Measurements from ENCODE around the gene AVL9.
"Not testable (repeated sequence)": the region's sequence is repeated elsewhere in the genome, so short reads cannot be mapped to it uniquely, and the experiment has no call there.

The AVL9 gene

GRCh38 chr7:32495298-32496051 is at the start of gene AVL9:
AVL9 (plus strand) TSS chr7:32495489; CDS start chr7:32495710, 221 bp downstream.
- H3K27ac ChIP-seq (ENCODE audit: low read depth, low read length) = peak within 1 kb of the TSS; percentile 98
- H3K4me1 ChIP-seq (ENCODE audit: control insufficient read depth in 1 of 2, insufficient read depth in 2 of 2, low read length in 2 of 2) = peaks cover 8 to 14% of the 10 kb centered on the region in 2 donors
- no peaks in the 10 kb centered on the region for H3K36me3 ChIP-seq (ENCODE audit: control insufficient read depth in 1 of 2, insufficient read depth in 2 of 2, low read length in 2 of 2)
- H3K4me3 ChIP-seq (ENCODE audit: low read depth in 1 of 2, low read length in 2 of 2) = peak within 1 kb of the TSS; percentile 85 to 92
- H3K9me3 ChIP-seq (ENCODE audit: control insufficient read depth in 1 of 2, low read length in 2 of 2) = no peaks in the 10 kb centered on the region
- H3K9ac ChIP-seq (ENCODE audit: low read depth in 1 of 2, low read length in 2 of 2) = peak within 1 kb of the TSS; percentile 94
- H3K27me3 ChIP-seq (ENCODE audit: control insufficient read depth in 1 of 2, insufficient read depth in 2 of 2, low read length in 2 of 2) = no peaks in the 10 kb centered on the region

DNA sequence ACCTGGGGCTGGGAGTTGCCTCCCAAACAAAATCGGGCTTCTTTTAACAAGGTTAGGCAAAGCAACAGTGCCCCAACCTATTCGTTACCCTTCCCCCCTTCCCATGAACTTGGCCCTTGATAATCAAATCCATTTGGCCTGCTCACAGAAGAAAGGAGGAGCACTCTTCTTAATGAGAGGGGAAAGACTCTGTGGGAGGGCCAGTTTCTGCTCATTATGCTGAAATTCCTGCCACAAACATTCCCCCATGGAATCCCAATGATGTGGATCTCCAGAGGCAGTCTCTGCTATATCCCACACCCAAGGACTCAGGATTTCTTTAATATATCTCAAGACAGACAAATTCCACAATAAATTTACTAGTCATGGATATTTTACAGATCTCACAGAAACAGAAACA is 48.1 kb upstream of the AVL9 start:
- no peaks in the 10 kb centered on the region for H3K9me3 ChIP-seq (ENCODE audit: control insufficient read depth in 1 of 2, low read length in 2 of 2)
- no peak overlapping the region for H3K4me3 ChIP-seq (ENCODE audit: low read depth in 1 of 2, low read length in 2 of 2)
- no peaks in the 10 kb centered on the region for H3K4me1 ChIP-seq (ENCODE audit: control insufficient read depth in 1 of 2, insufficient read depth in 2 of 2, low read length in 2 of 2)
- H3K27ac ChIP-seq (ENCODE audit: low read depth, low read length) = no peak overlapping the region
- H3K9ac ChIP-seq (ENCODE audit: low read depth in 1 of 2, low read length in 2 of 2) = no peak overlapping the region
- no peaks in the 10 kb centered on the region for H3K36me3 ChIP-seq (ENCODE audit: control insufficient read depth in 1 of 2, insufficient read depth in 2 of 2, low read length in 2 of 2)
- no peaks in the 10 kb centered on the region for H3K27me3 ChIP-seq (ENCODE audit: control insufficient read depth in 1 of 2, insufficient read depth in 2 of 2, low read length in 2 of 2)

DNA sequence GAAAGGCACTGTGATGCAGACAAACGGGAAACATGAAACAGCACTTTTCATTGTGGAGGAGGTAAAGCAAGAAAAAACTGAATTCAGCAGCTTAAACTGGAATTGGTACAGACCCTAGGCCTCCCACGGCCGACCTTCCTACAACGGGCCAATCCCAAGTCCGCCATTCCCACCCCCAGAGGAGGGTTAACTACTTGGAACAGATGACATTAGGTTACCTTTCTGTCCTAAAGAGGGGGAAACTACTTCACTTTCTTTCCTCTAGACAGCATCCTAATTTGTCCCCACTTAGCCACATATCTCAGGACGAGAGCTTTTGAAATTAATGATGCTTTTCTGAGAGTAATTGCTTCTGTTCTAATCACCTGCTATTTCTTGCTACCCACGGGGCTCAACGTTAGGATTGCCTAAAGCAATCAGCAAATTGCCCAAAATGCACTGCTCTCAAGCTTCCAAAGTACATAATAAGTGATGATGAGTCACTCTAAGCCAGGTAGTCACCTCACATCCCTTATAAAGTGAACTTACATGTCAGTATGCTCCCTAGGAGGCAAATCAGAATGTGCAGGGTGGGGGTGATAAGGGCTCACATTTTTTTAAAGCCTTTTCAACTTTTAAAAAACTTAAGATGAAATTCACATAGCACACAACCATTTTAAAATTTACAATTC is 41.8 kb upstream of the AVL9 start:
- Histone ChIP-seq H3K4me1 (ENCODE audit: control insufficient read depth in 1 of 2, insufficient read depth in 2 of 2, low read length in 2 of 2) (no peaks in the 10 kb centered on the region), H3K9ac (ENCODE audit: low read depth in 1 of 2, low read length in 2 of 2) (no peak overlapping the region), H3K27me3 (ENCODE audit: control insufficient read depth in 1 of 2, insufficient read depth in 2 of 2, low read length in 2 of 2) (no peaks in the 10 kb centered on the region), H3K4me3 (ENCODE audit: low read depth in 1 of 2, low read length in 2 of 2) (no peak overlapping the region), H3K36me3 (ENCODE audit: control insufficient read depth in 1 of 2, insufficient read depth in 2 of 2, low read length in 2 of 2) (no peaks in the 10 kb centered on the region), H3K9me3 (ENCODE audit: control insufficient read depth in 1 of 2, low read length in 2 of 2) (no peaks in the 10 kb centered on the region), H3K27ac (ENCODE audit: low read depth, low read length) (no peak overlapping the region)

DNA sequence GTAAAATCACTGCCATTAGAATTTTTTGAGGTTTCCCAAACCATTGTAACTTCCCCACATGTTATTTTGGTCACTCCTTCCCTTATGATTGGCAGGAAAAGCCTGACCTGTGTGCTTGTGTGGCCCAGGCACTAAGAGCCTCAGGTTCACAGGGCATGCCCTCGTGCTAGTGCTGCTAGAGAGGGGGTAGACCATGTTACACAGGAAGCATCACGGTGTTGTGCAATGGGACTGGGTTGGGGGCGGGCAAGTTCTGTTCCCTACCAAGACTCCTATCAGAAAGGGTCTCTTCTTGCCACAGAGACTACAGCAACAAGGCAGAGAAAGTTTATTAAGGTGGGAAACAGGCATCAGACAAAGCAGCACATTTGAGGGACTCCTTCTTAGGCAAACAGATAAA is 37.3 kb upstream of the AVL9 start:
- Histone ChIP-seq H3K4me1 (ENCODE audit: control insufficient read depth in 1 of 2, insufficient read depth in 2 of 2, low read length in 2 of 2) (peaks cover 0 to 5% of the 10 kb centered on the region in 2 donors), H3K9me3 (ENCODE audit: control insufficient read depth in 1 of 2, low read length in 2 of 2) (no peaks in the 10 kb centered on the region)

GRCh38 chr7:32459788-32460187 is 35.5 kb upstream of the AVL9 start:
- Histone ChIP-seq H3K36me3 (ENCODE audit: control insufficient read depth in 1 of 2, insufficient read depth in 2 of 2, low read length in 2 of 2) (no peaks in the 10 kb centered on the region), H3K9ac (ENCODE audit: low read depth in 1 of 2, low read length in 2 of 2) (no peak overlapping the region), H3K27me3 (ENCODE audit: control insufficient read depth in 1 of 2, insufficient read depth in 2 of 2, low read length in 2 of 2) (no peaks in the 10 kb centered on the region), H3K27ac (ENCODE audit: low read depth, low read length) (no peak overlapping the region), H3K9me3 (ENCODE audit: control insufficient read depth in 1 of 2, low read length in 2 of 2) (no peaks in the 10 kb centered on the region), H3K4me1 (ENCODE audit: control insufficient read depth in 1 of 2, insufficient read depth in 2 of 2, low read length in 2 of 2) (peaks cover 0 to 5% of the 10 kb centered on the region in 2 donors), H3K4me3 (ENCODE audit: low read depth in 1 of 2, low read length in 2 of 2) (no peak overlapping the region)

More for the DNA sequence above, 37.3 kb upstream of the AVL9 start:
- Histone ChIP-seq H3K36me3 (ENCODE audit: control insufficient read depth in 1 of 2, insufficient read depth in 2 of 2, low read length in 2 of 2) (no peaks in the 10 kb centered on the region), H3K27me3 (ENCODE audit: control insufficient read depth in 1 of 2, insufficient read depth in 2 of 2, low read length in 2 of 2) (no peaks in the 10 kb centered on the region), H3K9ac (ENCODE audit: low read depth in 1 of 2, low read length in 2 of 2) (no peak overlapping the region), H3K27ac (ENCODE audit: low read depth, low read length) (no peak overlapping the region), H3K4me3 (ENCODE audit: low read depth in 1 of 2, low read length in 2 of 2) (no peak overlapping the region)

- Histone ChIP-seq H3K27me3 (ENCODE audit: control insufficient read depth in 1 of 2, insufficient read depth in 2 of 2, low read length in 2 of 2) (no peaks in the 10 kb centered on the region), H3K27ac (ENCODE audit: low read depth, low read length) (no peak overlapping the region), H3K9ac (ENCODE audit: low read depth in 1 of 2, low read length in 2 of 2) (no peak overlapping the region), H3K9me3 (ENCODE audit: control insufficient read depth in 1 of 2, low read length in 2 of 2) (no peaks in the 10 kb centered on the region), H3K4me1 (ENCODE audit: control insufficient read depth in 1 of 2, insufficient read depth in 2 of 2, low read length in 2 of 2) (peaks cover 0 to 5% of the 10 kb centered on the region in 2 donors), H3K36me3 (ENCODE audit: control insufficient read depth in 1 of 2, insufficient read depth in 2 of 2, low read length in 2 of 2) (no peaks in the 10 kb centered on the region), H3K4me3 (ENCODE audit: low read depth in 1 of 2, low read length in 2 of 2) (no peak overlapping the region)
These were observed 33.8 kb upstream of the AVL9 start for GRCh38 chr7:32461484-32461883.

DNA sequence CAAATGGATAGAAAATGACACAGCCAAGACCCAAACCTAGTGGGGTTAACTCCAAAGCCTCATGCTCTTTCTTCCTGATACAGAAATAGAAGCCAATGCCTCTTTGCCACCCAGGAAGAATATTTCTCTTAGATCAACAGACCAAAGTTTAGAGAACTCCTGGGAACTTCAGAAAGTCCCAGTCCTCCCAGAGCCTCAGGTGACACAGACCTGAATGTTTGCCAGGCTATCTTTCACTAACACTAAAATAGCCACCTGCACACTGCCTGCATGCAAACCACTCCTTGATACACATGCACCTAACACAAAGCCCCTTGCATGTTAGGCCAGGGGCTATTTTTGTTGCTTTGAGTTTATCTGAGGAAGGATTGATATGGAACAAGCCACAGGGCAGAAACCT is 32.8 kb upstream of the AVL9 start:
- no peaks in the 10 kb centered on the region for H3K27me3 ChIP-seq (ENCODE audit: control insufficient read depth in 1 of 2, insufficient read depth in 2 of 2, low read length in 2 of 2)
- H3K4me3 ChIP-seq (ENCODE audit: low read depth in 1 of 2, low read length in 2 of 2) = no peak overlapping the region
- no peak overlapping the region for H3K9ac ChIP-seq (ENCODE audit: low read depth in 1 of 2, low read length in 2 of 2)
- H3K4me1 ChIP-seq (ENCODE audit: control insufficient read depth in 1 of 2, insufficient read depth in 2 of 2, low read length in 2 of 2) = peaks cover 0 to 5% of the 10 kb centered on the region in 2 donors
- H3K27ac ChIP-seq (ENCODE audit: low read depth, low read length) = no peak overlapping the region
- no peaks in the 10 kb centered on the region for H3K36me3 ChIP-seq (ENCODE audit: control insufficient read depth in 1 of 2, insufficient read depth in 2 of 2, low read length in 2 of 2)
- no peaks in the 10 kb centered on the region for H3K9me3 ChIP-seq (ENCODE audit: control insufficient read depth in 1 of 2, low read length in 2 of 2)

DNA sequence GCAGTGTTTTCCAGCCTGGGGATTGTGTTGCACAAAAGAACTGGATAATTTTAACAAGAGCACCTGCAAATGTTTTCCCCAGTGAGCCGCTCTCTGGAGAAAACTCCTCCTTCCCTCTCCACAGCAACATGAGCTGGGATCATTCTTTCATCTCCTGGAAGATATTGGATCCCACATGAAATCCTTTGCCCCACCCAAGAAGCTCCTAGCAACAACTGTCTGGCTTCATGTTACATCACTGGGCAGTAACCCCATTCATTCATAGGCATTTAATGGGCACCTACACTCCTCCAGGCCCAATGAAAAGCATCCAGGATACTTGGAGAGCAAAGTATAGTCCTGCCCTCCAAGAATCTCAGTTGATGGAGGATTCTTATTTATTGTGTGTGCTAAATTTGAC is 32.3 kb upstream of the AVL9 start:
- Histone ChIP-seq H3K9me3 (ENCODE audit: control insufficient read depth in 1 of 2, low read length in 2 of 2) (no peaks in the 10 kb centered on the region), H3K4me1 (ENCODE audit: control insufficient read depth in 1 of 2, insufficient read depth in 2 of 2, low read length in 2 of 2) (peaks cover 0 to 5% of the 10 kb centered on the region in 2 donors), H3K9ac (ENCODE audit: low read depth in 1 of 2, low read length in 2 of 2) (no peak overlapping the region), H3K4me3 (ENCODE audit: low read depth in 1 of 2, low read length in 2 of 2) (no peak overlapping the region), H3K27me3 (ENCODE audit: control insufficient read depth in 1 of 2, insufficient read depth in 2 of 2, low read length in 2 of 2) (no peaks in the 10 kb centered on the region), H3K27ac (ENCODE audit: low read depth, low read length) (no peak overlapping the region), H3K36me3 (ENCODE audit: control insufficient read depth in 1 of 2, insufficient read depth in 2 of 2, low read length in 2 of 2) (no peaks in the 10 kb centered on the region)

DNA sequence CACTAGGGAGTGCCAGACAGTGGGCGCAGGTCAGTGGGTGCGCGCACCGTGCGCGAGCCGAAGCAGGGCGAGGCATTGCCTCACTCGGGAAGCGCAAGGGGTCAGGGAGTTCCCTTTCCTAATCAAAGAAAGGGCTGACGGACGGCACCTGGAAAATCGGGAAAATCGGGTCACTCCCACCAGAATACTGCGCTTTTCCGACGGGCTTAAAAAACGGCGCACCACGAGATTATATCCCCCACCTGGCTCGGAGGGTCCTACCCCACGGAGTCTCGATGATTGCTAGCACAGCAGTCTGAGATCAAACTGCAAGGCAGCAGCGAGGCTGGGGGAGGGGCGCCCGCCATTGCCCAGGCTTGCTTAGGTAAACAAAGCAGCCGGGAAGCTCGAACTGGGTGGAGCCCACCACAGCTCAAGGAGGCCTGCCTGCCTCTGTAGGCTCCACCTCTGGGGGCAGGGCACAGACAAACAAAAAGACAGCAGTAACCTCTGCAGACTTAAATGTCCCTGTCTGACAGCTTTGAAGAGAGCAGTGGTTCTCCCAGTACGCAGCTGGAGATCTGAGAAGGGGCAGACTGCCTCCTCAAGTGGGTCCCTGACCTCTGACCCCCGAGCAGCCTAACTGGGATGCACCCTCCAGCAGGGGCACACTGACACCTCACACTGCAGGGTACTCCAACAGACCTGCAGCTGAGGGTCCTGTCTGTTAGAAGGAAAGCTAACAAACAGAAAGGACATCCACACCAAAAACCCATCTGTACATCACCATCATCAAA is 30.5 kb upstream of the AVL9 start:
- not testable (repeated sequence) for H3K4me1 ChIP-seq (ENCODE audit: control insufficient read depth in 1 of 2, insufficient read depth in 2 of 2, low read length in 2 of 2); H3K27me3 ChIP-seq (ENCODE audit: control insufficient read depth in 1 of 2, insufficient read depth in 2 of 2, low read length in 2 of 2); H3K36me3 ChIP-seq (ENCODE audit: control insufficient read depth in 1 of 2, insufficient read depth in 2 of 2, low read length in 2 of 2); H3K4me3 ChIP-seq (ENCODE audit: low read depth in 1 of 2, low read length in 2 of 2); H3K9me3 ChIP-seq (ENCODE audit: control insufficient read depth in 1 of 2, low read length in 2 of 2); H3K9ac ChIP-seq (ENCODE audit: low read depth in 1 of 2, low read length in 2 of 2); H3K27ac ChIP-seq (ENCODE audit: low read depth, low read length)

DNA sequence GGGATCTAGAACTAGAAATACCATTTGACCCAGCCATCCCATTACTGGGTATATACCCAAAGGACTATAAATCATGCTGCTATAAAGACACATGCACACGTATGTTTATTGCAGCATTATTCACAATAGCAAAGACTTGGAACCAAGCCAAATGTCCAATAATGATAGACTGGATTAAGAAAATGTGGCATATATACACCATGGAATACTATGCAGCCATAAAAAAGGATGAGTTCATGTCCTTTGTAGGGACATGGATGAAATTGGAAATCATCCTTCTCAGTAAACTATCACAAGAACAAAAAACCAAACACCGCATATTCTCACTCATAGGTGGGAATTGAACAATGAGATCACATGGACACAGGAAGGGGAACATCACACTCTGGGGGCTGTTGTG is 25.3 kb upstream of the AVL9 start:
- not testable (repeated sequence) for H3K36me3 ChIP-seq (ENCODE audit: control insufficient read depth in 1 of 2, insufficient read depth in 2 of 2, low read length in 2 of 2); H3K27me3 ChIP-seq (ENCODE audit: control insufficient read depth in 1 of 2, insufficient read depth in 2 of 2, low read length in 2 of 2); H3K27ac ChIP-seq (ENCODE audit: low read depth, low read length); H3K9ac ChIP-seq (ENCODE audit: low read depth in 1 of 2, low read length in 2 of 2); H3K4me3 ChIP-seq (ENCODE audit: low read depth in 1 of 2, low read length in 2 of 2); H3K4me1 ChIP-seq (ENCODE audit: control insufficient read depth in 1 of 2, insufficient read depth in 2 of 2, low read length in 2 of 2); H3K9me3 ChIP-seq (ENCODE audit: control insufficient read depth in 1 of 2, low read length in 2 of 2)

Measured in duodenal mucosa (tissue), 2 donors.